CD4-positive, alpha-beta T cell treated with Interferon gamma for 1 hour (primary cell): Measurements from ENCODE around the gene ENTPD2.
A peak's percentile ranks its signal among the peaks of the same experiment; 100 is the strongest.

Experiments used
- DNase-seq: peaks from one replicate; pipeline ENCODE4 v3.0.0-alpha.2; 2020

ENTPD2 gene

GRCh38 chr9:137078701-137079400, 25.0 kb upstream of the ENTPD2 start:
- no peak for DNase-seq

GRCh38 chr9:137077758-137078693, 24.2 kb upstream of the ENTPD2 start:
- DNase-seq: peak; percentile 47

GRCh38 chr9:137077010-137077747, 23.3 kb upstream of the ENTPD2 start, which contains the start of gene UAP1L1:
Gene UAP1L1, plus strand, starts transcription at chr9:137077517. Its CDS starts 16 bp downstream, at chr9:137077533.
- peak; percentile 72 for DNase-seq

- no peak for DNase-seq
Observed at GRCh38 chr9:137076636-137077009, 22.8 kb upstream of the ENTPD2 start.

GRCh38 chr9:137075275-137075775, 21.5 kb upstream of the ENTPD2 start:
- DNase-seq: no peak

GRCh38 chr9:137074657-137075274, 20.9 kb upstream of the ENTPD2 start:
- DNase-seq: no peak

GRCh38 chr9:137073992-137074399, 20.1 kb upstream of the ENTPD2 start:
- no peak for DNase-seq

- DNase-seq: no peak
Observed at GRCh38 chr9:137071282-137071681, 17.4 kb upstream of the ENTPD2 start.

- DNase-seq: no peak
Observed at GRCh38 chr9:137070906-137071275, 17.0 kb upstream of the ENTPD2 start.

GRCh38 chr9:137070201-137070905, 16.5 kb upstream of the ENTPD2 start, which contains the start of gene SAPCD2:
Gene SAPCD2, minus strand, starts transcription at chr9:137070557. Its CDS starts 97 bp downstream, at chr9:137070460.
- peak; percentile 84 for DNase-seq

GRCh38 chr9:137069508-137070091, 15.7 kb upstream of the ENTPD2 start:
- DNase-seq: no peak

GRCh38 chr9:137068539-137069507, 15.0 kb upstream of the ENTPD2 start:
- no peak for DNase-seq

- peak; percentile 89 for DNase-seq
Observed at GRCh38 chr9:137067860-137068538, 14.1 kb upstream of the ENTPD2 start.

- DNase-seq: no peak
Observed at GRCh38 chr9:137066096-137066861, 12.4 kb upstream of the ENTPD2 start.

- no peak for DNase-seq
Observed at GRCh38 chr9:137065336-137065967, 11.6 kb upstream of the ENTPD2 start.

- no peak for DNase-seq
Observed at GRCh38 chr9:137064880-137065164, 11.0 kb upstream of the ENTPD2 start.

GRCh38 chr9:137064027-137064879, 10.4 kb upstream of the ENTPD2 start:
- DNase-seq: peak; percentile 43
